AG10803 (cell line): ENCODE results near the gene N4BP3.
"Not testable (repeated sequence)": the region's sequence is repeated elsewhere in the genome, so short reads cannot be mapped to it uniquely, and the experiment has no call there.

ENCODE experiments used
- DNase-seq: peaks from one replicate; pipeline ENCODE4 v3.0.0; 2010; ENCODE audit warnings: low read depth
- H3K4me3 ChIP-seq: 2 replicates; pipeline ENCODE4 v1.5.1; 2011; ENCODE audit warnings: mild to moderate bottlenecking, low read length, control low read depth
- CTCF ChIP-seq: conservative IDR thresholded peaks from 2 replicates; pipeline ENCODE4 v1.5.1; 2011; ENCODE audit warnings: mild to moderate bottlenecking, low read length, control low read depth, inconsistent platforms

The N4BP3 gene

GRCh38 chr5:178083922-178084321 lies 29.4 kb upstream of the N4BP3 start:
- no peak overlapping the region for H3K4me3 ChIP-seq
- no peak for DNase-seq
- no peak for TF ChIP-seq CTCF

- DNase-seq = no peak
- TF ChIP-seq CTCF = no peak
- no peak overlapping the region for H3K4me3 ChIP-seq
Observed at GRCh38 chr5:178085316-178085715, 28.0 kb upstream of the N4BP3 start.

GRCh38 chr5:178086266-178086665 lies 27.1 kb upstream of the N4BP3 start:
- TF ChIP-seq CTCF = no peak
- no peak for DNase-seq
- H3K4me3 ChIP-seq = no peak overlapping the region

GRCh38 chr5:178087199-178087598 lies 26.1 kb upstream of the N4BP3 start:
- DNase-seq = not testable (repeated sequence)

GRCh38 chr5:178090856-178091255 lies 22.5 kb upstream of the N4BP3 start:
- H3K4me3 ChIP-seq = no peak overlapping the region
- no peak for DNase-seq
- TF ChIP-seq CTCF = no peak

More at GRCh38 chr5:178087199-178087598, 26.1 kb upstream of the N4BP3 start:
- not testable (repeated sequence) for H3K4me3 ChIP-seq

GRCh38 chr5:178093134-178093533 lies 20.2 kb upstream of the N4BP3 start:
- H3K4me3 ChIP-seq = no peak overlapping the region
- DNase-seq = no peak
- no peak for TF ChIP-seq CTCF

GRCh38 chr5:178094345-178094744 lies 19.0 kb upstream of the N4BP3 start:
- DNase-seq = no peak
- no peak overlapping the region for H3K4me3 ChIP-seq
- no peak for TF ChIP-seq CTCF

GRCh38 chr5:178098685-178099084 lies 14.6 kb upstream of the N4BP3 start:
- no peak for DNase-seq
- H3K4me3 ChIP-seq = no peak overlapping the region
- TF ChIP-seq CTCF = no peak
